ENCODE measurements around the gene TCERG1.

Gene TCERG1

DNA sequence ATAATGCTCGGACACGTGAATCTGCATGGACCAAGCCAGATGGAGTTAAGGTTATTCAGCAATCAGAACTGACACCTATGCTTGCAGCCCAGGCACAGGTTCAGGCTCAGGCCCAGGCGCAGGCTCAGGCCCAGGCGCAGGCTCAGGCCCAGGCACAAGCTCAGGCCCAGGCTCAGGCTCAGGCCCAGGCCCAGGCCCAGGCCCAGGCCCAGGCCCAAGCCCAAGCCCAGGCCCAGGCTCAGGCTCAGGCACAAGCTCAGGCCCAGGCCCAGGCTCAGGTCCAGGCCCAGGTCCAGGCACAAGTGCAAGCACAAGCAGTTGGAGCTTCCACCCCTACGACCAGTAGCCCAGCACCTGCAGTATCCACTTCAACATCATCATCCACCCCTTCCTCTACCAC, 11.8 kb downstream of the TCERG1 start:
- DNase-seq: no peak

- no peak for DNase-seq
Measured at GRCh38 chr5:146461319-146461718, 14.2 kb downstream of the TCERG1 start.

GRCh38 chr5:146463446-146463845, 16.3 kb downstream of the TCERG1 start:
- DNase-seq: no peak

GRCh38 chr5:146466521-146467349, 19.6 kb downstream of the TCERG1 start:
- no peak for DNase-seq

DNA sequence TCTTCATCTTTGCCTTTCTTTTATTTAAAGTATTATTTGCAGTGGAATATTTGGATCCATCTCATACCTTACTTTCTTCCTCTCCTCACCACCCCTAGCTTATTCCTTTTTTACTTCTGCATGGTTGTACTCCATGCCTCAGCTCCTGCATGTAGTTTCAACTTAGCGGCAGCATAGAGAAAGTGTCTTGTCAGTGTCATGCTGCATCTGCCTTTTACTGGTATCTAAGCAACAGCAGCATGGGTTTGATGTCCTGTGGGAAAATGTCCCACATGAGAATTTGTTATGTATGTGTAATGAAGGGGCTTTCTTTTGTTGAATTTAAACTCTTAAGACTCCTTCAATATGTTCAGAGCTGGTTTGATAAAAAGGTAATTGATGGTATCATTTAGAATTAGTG, 20.6 kb downstream of the TCERG1 start:
- no peak for DNase-seq

DNA sequence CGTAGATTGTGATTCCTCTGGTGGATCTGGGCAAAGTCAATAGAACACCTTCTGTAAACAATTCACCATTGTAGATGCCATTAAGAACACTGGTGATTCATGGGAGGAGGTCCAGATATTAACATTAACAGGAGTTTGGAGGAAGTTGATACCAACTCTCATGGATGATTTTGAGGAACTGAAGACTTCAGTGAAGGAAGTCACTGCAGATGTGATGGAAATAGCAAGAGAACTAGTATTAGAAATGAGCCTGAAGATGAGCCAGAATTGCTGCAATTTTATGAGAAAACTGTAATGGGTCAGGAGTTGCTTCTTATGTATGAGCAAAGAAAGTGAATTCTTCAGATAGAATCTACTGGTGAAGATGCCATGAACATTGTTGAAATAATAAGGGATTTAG, 26.9 kb downstream of the TCERG1 start:
- DNase-seq: no peak

DNA sequence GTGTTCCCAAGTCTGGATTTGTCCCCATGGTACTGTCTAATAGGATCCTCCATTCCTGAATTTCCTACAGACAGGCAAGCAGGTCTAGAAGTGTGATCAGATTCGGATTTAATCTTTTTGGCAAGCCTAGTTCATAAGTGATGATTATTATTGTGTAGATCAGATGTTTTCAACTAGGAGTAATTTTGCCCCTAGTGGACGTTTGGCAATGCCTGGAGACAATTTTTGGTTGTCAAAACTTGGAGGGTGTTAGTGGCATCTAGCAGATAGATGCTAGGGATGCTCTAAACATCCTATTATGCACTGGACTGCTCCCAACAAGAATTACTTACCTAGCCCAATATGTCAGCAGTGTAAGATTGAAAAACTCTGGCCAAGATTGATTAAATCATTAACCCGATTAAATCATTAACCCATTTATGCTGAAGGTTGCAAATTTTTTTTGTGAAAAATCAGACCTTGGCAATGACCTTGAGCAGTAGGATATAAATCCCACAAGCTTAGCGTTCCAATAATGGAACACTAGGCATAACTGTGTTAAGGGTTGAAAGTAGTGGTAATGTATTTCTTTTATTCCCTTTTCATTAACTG, 28.2 kb downstream of the TCERG1 start:
- no peak for DNase-seq

GRCh38 chr5:146475906-146476305, 28.8 kb downstream of the TCERG1 start:
- DNase-seq: no peak

GRCh38 chr5:146482775-146483174, 35.6 kb downstream of the TCERG1 start:
- DNase-seq: no peak

DNA sequence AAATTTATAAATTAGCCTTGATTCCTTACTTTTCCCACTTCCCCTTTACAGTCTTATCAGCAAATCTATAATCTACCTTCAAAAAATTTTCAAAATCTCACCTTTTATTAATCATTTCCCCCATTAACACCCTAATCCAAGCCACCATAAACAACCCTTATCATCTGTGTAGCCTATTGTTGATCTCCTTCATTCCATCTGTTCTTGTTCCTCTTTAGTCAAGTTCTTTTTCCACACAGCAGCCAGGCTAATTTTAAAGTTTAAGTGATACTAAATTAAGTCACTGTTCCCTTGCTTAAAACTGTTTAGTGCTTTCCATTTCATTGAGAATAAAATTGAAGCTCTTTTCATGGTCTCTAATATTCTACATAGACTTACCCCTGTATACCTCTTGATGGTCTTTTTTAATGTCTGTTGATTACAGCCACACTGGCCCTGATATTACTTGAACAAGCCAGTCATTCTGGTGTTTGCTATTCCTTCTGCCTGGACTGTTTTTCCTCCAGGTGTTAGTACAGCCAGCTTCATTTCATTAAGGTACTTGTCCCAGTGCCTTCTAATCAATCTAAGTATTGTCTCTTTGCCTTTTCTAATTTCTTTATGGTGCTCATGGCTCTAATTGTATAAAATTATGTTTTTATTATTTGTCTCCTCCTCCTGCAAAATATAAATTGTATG, 37.7 kb downstream of the TCERG1 start:
- no peak for DNase-seq

- DNase-seq: no peak
Measured at GRCh38 chr5:146490089-146490843, 43.1 kb downstream of the TCERG1 start.

GRCh38 chr5:146494656-146495055, 47.5 kb downstream of the TCERG1 start:
- DNase-seq: no peak

GRCh38 chr5:146499680-146500079, 52.5 kb downstream of the TCERG1 start:
- no peak for DNase-seq

GRCh38 chr5:146507428-146507827, 60.3 kb downstream of the TCERG1 start:
- no peak for DNase-seq

DNA sequence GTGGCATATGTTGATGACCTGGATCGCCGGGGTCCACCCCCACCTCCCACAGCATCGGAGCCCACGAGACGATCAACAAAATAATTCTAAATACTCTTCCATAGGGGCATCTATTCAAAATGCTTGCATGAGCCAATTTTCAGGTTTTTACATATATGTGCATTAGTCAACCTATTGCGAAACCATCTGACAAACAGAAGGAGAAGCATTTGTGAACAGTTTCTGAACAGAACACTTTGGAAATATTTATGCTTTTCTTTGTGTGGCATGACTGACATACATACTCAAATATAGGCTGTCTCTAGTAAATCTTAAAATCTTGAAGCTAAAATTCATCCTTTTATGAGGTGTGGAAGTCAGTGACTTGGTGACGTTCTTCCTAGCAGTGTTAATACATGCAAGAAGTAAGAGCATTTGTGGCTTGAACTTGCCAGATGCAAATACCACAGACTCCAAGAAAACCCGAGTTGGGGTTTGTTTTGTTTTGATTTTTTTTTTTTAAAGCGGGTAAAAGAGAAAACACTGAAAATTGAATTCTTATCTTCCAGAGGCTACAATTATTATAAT, 63.5 kb downstream of the TCERG1 start:
- no peak for DNase-seq

- no peak for DNase-seq
Measured at GRCh38 chr5:146513462-146513861, 66.3 kb downstream of the TCERG1 start.

GRCh38 chr5:146514575-146514974, 67.4 kb downstream of the TCERG1 start:
- DNase-seq: no peak

DNA sequence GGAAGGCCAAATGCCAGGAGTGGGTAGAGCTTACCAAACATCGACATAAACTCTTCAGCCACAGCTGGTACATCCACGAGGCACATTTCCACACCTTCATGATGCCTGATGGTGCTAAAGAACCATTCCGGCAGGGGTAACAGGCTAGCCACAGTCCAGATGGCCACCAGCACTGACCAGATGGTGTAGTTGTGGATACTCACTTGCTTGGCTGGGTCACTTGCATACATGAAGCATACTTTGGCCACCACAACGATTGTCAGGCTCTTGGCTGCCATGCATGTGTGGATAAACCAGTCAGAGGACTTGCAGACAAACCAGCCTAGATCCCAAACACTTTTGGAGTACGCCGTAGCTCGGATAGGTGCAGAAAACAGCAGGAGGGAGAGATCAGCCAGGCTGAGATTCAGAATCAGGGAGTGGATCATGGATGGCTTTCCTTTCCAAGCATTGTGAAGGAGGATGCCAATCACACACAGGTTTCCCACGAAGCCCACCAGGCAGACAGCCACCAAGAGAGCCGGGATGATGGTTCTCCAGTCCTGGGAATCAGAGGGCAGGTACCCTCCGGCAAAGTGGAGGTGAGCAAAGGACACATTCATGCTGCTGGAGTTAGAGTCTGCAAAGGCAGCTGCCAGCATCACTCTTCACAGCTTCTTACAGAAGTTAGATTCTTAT, 68.5 kb downstream of the TCERG1 start:
- DNase-seq: no peak

DNA sequence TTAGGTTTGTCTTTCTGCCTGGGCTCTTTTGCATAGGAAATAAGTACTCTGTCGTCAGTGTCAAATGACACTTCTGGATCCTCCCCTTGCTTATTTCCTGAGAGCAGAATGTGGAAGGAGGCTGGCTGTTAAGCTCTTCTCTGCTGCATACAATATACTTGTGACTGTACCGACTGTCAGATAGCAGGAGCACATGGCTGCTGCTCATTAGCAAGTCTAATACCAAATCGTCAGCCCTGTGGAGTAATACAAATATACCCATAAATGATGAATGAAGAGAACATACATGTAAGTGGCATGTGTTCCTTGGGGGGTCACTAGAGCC, 69.0 kb downstream of the TCERG1 start, which contains the start of gene GPR151:
TSS of gene GPR151 (minus strand) at position 40 of the 325 bp plus-strand sequence. CDS start 77 bp downstream, outside the sequence.
- DNase-seq: no peak

DNA sequence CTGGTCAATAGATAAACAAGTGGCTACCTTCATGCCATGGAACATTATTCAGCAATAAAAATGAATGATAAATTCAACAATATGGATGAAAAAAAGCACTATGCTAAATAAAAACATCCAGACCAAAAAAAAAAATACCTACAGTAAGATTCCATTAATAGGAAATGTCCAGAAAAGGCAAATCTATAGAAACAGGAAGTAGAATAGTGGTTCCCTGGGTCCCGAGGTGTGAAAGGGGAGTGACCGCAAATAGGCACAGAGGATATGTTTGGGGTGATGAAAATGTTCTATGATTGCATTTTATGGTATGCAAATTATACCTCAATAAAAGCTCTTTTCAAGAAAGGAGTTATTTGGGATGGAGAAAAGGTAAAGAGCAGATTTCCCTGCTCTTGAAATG, 72.4 kb downstream of the TCERG1 start:
- DNase-seq: no peak

DNA sequence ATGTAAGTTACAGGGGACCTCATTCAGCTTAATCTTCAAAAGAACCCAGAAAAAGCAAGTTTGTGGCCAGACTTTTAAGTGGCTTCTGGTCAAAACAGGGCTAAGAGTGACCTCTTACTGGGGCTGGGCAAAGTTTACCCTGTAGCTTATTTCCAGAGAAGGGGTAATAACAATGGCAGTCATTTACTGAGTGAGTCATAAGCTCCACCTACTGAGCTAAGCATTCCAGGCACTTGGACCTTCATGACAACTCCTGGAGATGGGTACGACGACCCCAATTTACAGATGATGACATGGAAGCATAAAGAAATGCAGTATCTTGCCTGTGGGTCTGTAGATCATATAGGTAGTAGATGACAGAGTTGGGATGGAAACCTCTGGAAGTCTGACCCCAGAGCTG, 73.6 kb downstream of the TCERG1 start:
- no peak for DNase-seq

- no peak for DNase-seq
Measured at GRCh38 chr5:146521403-146522106, 74.4 kb downstream of the TCERG1 start.

Measured in activated CD4-positive, alpha-beta T cell treated with anti-CD3 and anti-CD28 coated beads, Interleukin-2, amount 50 U/mL, for 16 hours (primary cell).